Progenitor cell of endocrine pancreas (in vitro differentiated cells): ENCODE results near the gene KLHDC8A. TPM values are rescaled to one million over a fixed set of nuclear protein-coding genes. Genes with fewer than 3 reads are reported as not detected.
A peak's percentile ranks its signal among the peaks of the same experiment; 100 is the strongest.

Experiments
- DNase-seq: peaks from one replicate; pipeline ENCODE4 v3.0.0; 2021; ENCODE audit warnings: low spot score; ENCODE audit not compliant: unreplicated experiment
- H3K27ac Mint-ChIP-seq: 2 replicates; pipeline ENCODE4 v1.8.0; 2021; ENCODE audit warnings: mild to moderate bottlenecking, moderate library complexity, mixed read lengths
- H3K27me3 Mint-ChIP-seq: 2 replicates; pipeline ENCODE4 v1.8.0; 2021; ENCODE audit warnings: mixed read lengths
- H3K36me3 Mint-ChIP-seq: 2 replicates; pipeline ENCODE4 v1.8.0; 2022; ENCODE audit warnings: mixed read lengths; ENCODE audit not compliant: insufficient read depth
- H3K4me1 Mint-ChIP-seq: 2 replicates; pipeline ENCODE4 v1.8.0; 2021; ENCODE audit warnings: low read depth, mixed read lengths
- H3K4me3 Mint-ChIP-seq: 2 replicates; pipeline ENCODE4 v1.8.0; 2021; ENCODE audit warnings: low read depth, mild to moderate bottlenecking, moderate library complexity, mixed read lengths
- H3K9me3 Mint-ChIP-seq: 2 replicates; pipeline ENCODE4 v1.8.0; 2021; ENCODE audit warnings: low read depth, mixed read lengths
- CTCF ChIP-seq: fragments of 200-600 bp; sonication (generic); IDR thresholded peaks from one replicate; pipeline ENCODE4 v1.5.0; 2021; ENCODE audit warnings: antibody characterized with exemption, mild to moderate bottlenecking; ENCODE audit not compliant: unreplicated experiment
- total RNA-seq: library from RNA; stranded (reverse); gene quantifications from 2 replicates; pipeline ENCODE4 v1.2.1, GENCODE V29; 2021

KLHDC8A gene
- total RNA-seq, 1 donor from 2014 or later, result 0.36 TPM

- H3K36me3 Mint-ChIP-seq, result no peaks in the 10 kb centered on the region
- no peak overlapping the region for H3K4me3 Mint-ChIP-seq
- H3K27ac Mint-ChIP-seq, result no peak overlapping the region
- no peak for TF ChIP-seq CTCF
- peaks cover 61% of the 10 kb centered on the region for H3K27me3 Mint-ChIP-seq
- DNase-seq, result no peak
- no peaks in the 10 kb centered on the region for H3K9me3 Mint-ChIP-seq
- peaks cover 3% of the 10 kb centered on the region for H3K4me1 Mint-ChIP-seq
These were observed 1.9 kb upstream of the KLHDC8A start for GRCh38 chr1:205358579-205358978.

- Mint-ChIP-seq H3K4me3 (no peak overlapping the region), H3K27me3 (peaks cover 63% of the 10 kb centered on the region), H3K9me3 (no peaks in the 10 kb centered on the region), H3K27ac (no peak overlapping the region), H3K4me1 (peaks cover 4% of the 10 kb centered on the region), H3K36me3 (no peaks in the 10 kb centered on the region)
- DNase-seq, result no peak
- TF ChIP-seq CTCF, result no peak
These were observed 845 bp upstream of the KLHDC8A start for GRCh38 chr1:205357567-205357966.

GRCh38 chr1:205355075-205355453, 1.7 kb downstream of the KLHDC8A start:
- no peaks in the 10 kb centered on the region for H3K36me3 Mint-ChIP-seq
- H3K9me3 Mint-ChIP-seq, result no peaks in the 10 kb centered on the region
- DNase-seq, result no peak
- H3K27me3 Mint-ChIP-seq, result peaks cover 59% of the 10 kb centered on the region
- no peak for TF ChIP-seq CTCF
- peaks cover 3% of the 10 kb centered on the region for H3K4me1 Mint-ChIP-seq
- H3K4me3 Mint-ChIP-seq, result no peak overlapping the region
- H3K27ac Mint-ChIP-seq, result no peak overlapping the region

- Mint-ChIP-seq H3K27ac (no peak overlapping the region), H3K36me3 (no peaks in the 10 kb centered on the region), H3K27me3 (peaks cover 62% of the 10 kb centered on the region), H3K9me3 (no peaks in the 10 kb centered on the region), H3K4me3 (no peak overlapping the region), H3K4me1 (peaks cover 3% of the 10 kb centered on the region)
- peak; percentile 36 for DNase-seq
- peak; percentile 87 for TF ChIP-seq CTCF
These were observed 2.3 kb downstream of the KLHDC8A start for GRCh38 chr1:205354259-205355074.

- Mint-ChIP-seq H3K4me1 (peaks cover 3% of the 10 kb centered on the region), H3K27me3 (peaks cover 67% of the 10 kb centered on the region), H3K4me3 (no peak overlapping the region), H3K36me3 (no peaks in the 10 kb centered on the region), H3K9me3 (no peaks in the 10 kb centered on the region), H3K27ac (no peak overlapping the region)
- DNase-seq, result no peak
- no peak for TF ChIP-seq CTCF
These were observed 3.1 kb downstream of the KLHDC8A start for GRCh38 chr1:205353612-205354011.
